Activated CD8-positive, alpha-beta T cell treated with anti-CD3 and anti-CD28 coated beads, Interleukin-2, amount 10 ng/mL, durations not matched to agents 7 days and 5 days (primary cell): ENCODE data around the gene POU2AF2. TPM values are rescaled to one million over a fixed set of nuclear protein-coding genes. Genes with fewer than 3 reads are reported as not detected.
"Not testable (repeated sequence)": the region's sequence is repeated elsewhere in the genome, so short reads cannot be mapped to it uniquely, and the experiment has no call there.

Source experiments
- ATAC-seq: fragments of 150-1000 bp; cut with Tn5 transposase; one replicate; pipeline ENCODE4 v1.10.0; 2021; ENCODE audit warnings: moderate library complexity
- CTCF ChIA-PET: fragments of 350-600 bp; sonication (Branson Sonifier 250); formaldehyde crosslinking; loops from one replicate; lab custom pipeline; 2021; ENCODE audit warnings: antibody characterized with exemption; lab: Charles Lee
- POLR2A ChIA-PET: fragments of 350-600 bp; sonication (Branson Sonifier 250); formaldehyde crosslinking; loops from one replicate; lab custom pipeline; 2021; ENCODE audit warnings: antibody characterized with exemption; lab: Charles Lee
- DNase-seq: peaks from one replicate; pipeline ENCODE4 v3.0.0-alpha.2; 2020
- H3K27ac Mint-ChIP-seq: one replicate; pipeline ENCODE4 v1.8.0; 2021; ENCODE audit warnings: mild to moderate bottlenecking, mixed read lengths
- H3K27me3 Mint-ChIP-seq: one replicate; pipeline ENCODE4 v1.8.0; 2021; ENCODE audit warnings: low read depth, mixed read lengths
- H3K36me3 Mint-ChIP-seq: one replicate; pipeline ENCODE4 v1.8.0; 2021; ENCODE audit warnings: low read depth, mixed read lengths
- H3K4me1 Mint-ChIP-seq: one replicate; pipeline ENCODE4 v1.8.0; 2021; ENCODE audit warnings: low read depth, mixed read lengths
- H3K4me3 Mint-ChIP-seq: one replicate; pipeline ENCODE4 v1.8.0; 2021; ENCODE audit warnings: mild to moderate bottlenecking, mixed read lengths
- H3K9me3 Mint-ChIP-seq: one replicate; pipeline ENCODE4 v1.8.0; 2022; ENCODE audit warnings: mixed read lengths; ENCODE audit not compliant: insufficient read depth
- total RNA-seq, 2 experiments: library from RNA; stranded (reverse); gene quantifications; one replicate each; pipeline ENCODE4 v1.2.3, GENCODE V29; 2021

POU2AF2 gene
- total RNA-seq, 2 experiments from 2014 or later: not detected

- H3K9me3 Mint-ChIP-seq, H3K36me3 Mint-ChIP-seq, POLR2A ChIA-PET: not testable (repeated sequence)
- H3K27me3 Mint-ChIP-seq: peaks cover 42% of the 10 kb centered on the region
- DNase-seq: peak; percentile 75
- peak overlapping the region; percentile 81 for H3K27ac Mint-ChIP-seq
- ATAC-seq: peak; percentile 64
- CTCF ChIA-PET: interaction anchor here (0.6 to 2.2 kb wide), 4 partner anchors 206 to 1022 kb away, joined by 3 to 8 read pairs (median 3); no protein-coding TSS in a partner anchor
- peak overlapping the region; percentile 67 for H3K4me3 Mint-ChIP-seq
- peaks cover 19% of the 10 kb centered on the region for H3K4me1 Mint-ChIP-seq
Observed at GRCh38 chr11:111222821-111223455, 22.6 kb upstream of the POU2AF2 start.

GRCh38 chr11:111225881-111226280 is 19.6 kb upstream of the POU2AF2 start:
- H3K27me3 Mint-ChIP-seq: peaks cover 26% of the 10 kb centered on the region
- H3K4me1 Mint-ChIP-seq: peaks cover 40% of the 10 kb centered on the region
- DNase-seq: no peak
- ChIA-PET POLR2A (no interaction called here), CTCF (interaction anchor here (1.1 kb wide), 2 partner anchors 762 to 790 kb away, joined by 3 read pairs; no protein-coding TSS in a partner anchor)
- no peak overlapping the region for H3K27ac Mint-ChIP-seq
- H3K36me3 Mint-ChIP-seq: no peaks in the 10 kb centered on the region
- no peak for ATAC-seq
- no peaks in the 10 kb centered on the region for H3K9me3 Mint-ChIP-seq
- H3K4me3 Mint-ChIP-seq: no peak overlapping the region

GRCh38 chr11:111229604-111230003 is 15.9 kb upstream of the POU2AF2 start:
- Mint-ChIP-seq H3K4me3 (peak overlapping the region; percentile 10), H3K27ac (no peak overlapping the region), H3K9me3 (no peaks in the 10 kb centered on the region), H3K4me1 (peaks cover 25% of the 10 kb centered on the region), H3K36me3 (no peaks in the 10 kb centered on the region), H3K27me3 (peaks cover 29% of the 10 kb centered on the region)
- no peak for ATAC-seq
- CTCF ChIA-PET: interaction anchor here (0.8 to 3.2 kb wide), 18 partner anchors 9 to 1029 kb away, joined by 3 to 22 read pairs (median 5); no protein-coding TSS in a partner anchor
- POLR2A ChIA-PET: interaction anchor here (0.6 to 0.7 kb wide), 2 partner anchors 203 to 776 kb away, joined by 3 read pairs; no protein-coding TSS in a partner anchor
- DNase-seq: peak; percentile 49

GRCh38 chr11:111230122-111230465 is 15.4 kb upstream of the POU2AF2 start:
- Mint-ChIP-seq H3K36me3 (no peaks in the 10 kb centered on the region), H3K9me3 (no peaks in the 10 kb centered on the region), H3K27me3 (peaks cover 26% of the 10 kb centered on the region), H3K4me1 (peaks cover 25% of the 10 kb centered on the region), H3K27ac (no peak overlapping the region), H3K4me3 (peak overlapping the region; percentile 66)
- CTCF ChIA-PET: interaction anchor here (0.7 to 3.2 kb wide), 27 partner anchors 9 to 1029 kb away, joined by 3 to 22 read pairs (median 3); partner anchors contain the start of gene FDX1
- DNase-seq (no peak), ATAC-seq (peak; percentile 78)
- POLR2A ChIA-PET: interaction anchor here (0.7 kb wide), 1 partner anchor 776 kb away, joined by 3 read pairs; no protein-coding TSS in a partner anchor

- POLR2A ChIA-PET: no interaction called here
- Mint-ChIP-seq H3K4me3 (no peak overlapping the region), H3K9me3 (no peaks in the 10 kb centered on the region), H3K36me3 (no peaks in the 10 kb centered on the region), H3K27me3 (peaks cover 25% of the 10 kb centered on the region), H3K27ac (no peak overlapping the region), H3K4me1 (peaks cover 25% of the 10 kb centered on the region)
- DNase-seq (no peak), ATAC-seq (no peak)
- CTCF ChIA-PET: interaction anchor here (2.2 to 3.0 kb wide), 4 partner anchors 11 to 1031 kb away, joined by 7 to 22 read pairs (median 10); no protein-coding TSS in a partner anchor
Observed at GRCh38 chr11:111231836-111232235, 13.7 kb upstream of the POU2AF2 start.

GRCh38 chr11:111236383-111236782 is 9.1 kb upstream of the POU2AF2 start:
- peaks cover 27% of the 10 kb centered on the region for H3K27me3 Mint-ChIP-seq
- no peaks in the 10 kb centered on the region for H3K4me1 Mint-ChIP-seq
- no peak for ATAC-seq

GRCh38 chr11:111237926-111238325 is 7.6 kb upstream of the POU2AF2 start:
- DNase-seq (no peak), ATAC-seq (no peak)
- Mint-ChIP-seq H3K27ac (no peak overlapping the region), H3K36me3 (no peaks in the 10 kb centered on the region), H3K4me3 (no peak overlapping the region), H3K27me3 (peaks cover 27% of the 10 kb centered on the region), H3K4me1 (no peaks in the 10 kb centered on the region), H3K9me3 (no peaks in the 10 kb centered on the region)
- ChIA-PET CTCF (no interaction called here), POLR2A (no interaction called here)

More at GRCh38 chr11:111236383-111236782, 9.1 kb upstream of the POU2AF2 start:
- ChIA-PET POLR2A (no interaction called here), CTCF (no interaction called here)
- Mint-ChIP-seq H3K4me3 (no peak overlapping the region), H3K27ac (no peak overlapping the region), H3K9me3 (no peaks in the 10 kb centered on the region), H3K36me3 (no peaks in the 10 kb centered on the region)
- no peak for DNase-seq

- Mint-ChIP-seq H3K27ac (no peak overlapping the region), H3K4me1 (no peaks in the 10 kb centered on the region), H3K36me3 (no peaks in the 10 kb centered on the region), H3K9me3 (no peaks in the 10 kb centered on the region), H3K27me3 (peaks cover 37% of the 10 kb centered on the region), H3K4me3 (no peak overlapping the region)
- ATAC-seq (no peak), DNase-seq (no peak)
- POLR2A ChIA-PET: no interaction called here
- CTCF ChIA-PET: interaction anchor here (1.3 kb wide), 1 partner anchor 150 kb away, joined by 3 read pairs; no protein-coding TSS in a partner anchor
Observed at GRCh38 chr11:111246956-111247355, 1.4 kb downstream of the POU2AF2 start.

GRCh38 chr11:111250936-111251335 is 5.4 kb downstream of the POU2AF2 start:
- H3K4me1 Mint-ChIP-seq: no peaks in the 10 kb centered on the region
- ChIA-PET CTCF (no interaction called here), POLR2A (no interaction called here)
- H3K36me3 Mint-ChIP-seq: no peaks in the 10 kb centered on the region
- ATAC-seq: no peak
- no peak for DNase-seq
- no peak overlapping the region for H3K27ac Mint-ChIP-seq
- no peak overlapping the region for H3K4me3 Mint-ChIP-seq
- H3K27me3 Mint-ChIP-seq: peaks cover 19% of the 10 kb centered on the region
- no peaks in the 10 kb centered on the region for H3K9me3 Mint-ChIP-seq

GRCh38 chr11:111253131-111253530 is 7.6 kb downstream of the POU2AF2 start:
- H3K27ac Mint-ChIP-seq: no peak overlapping the region
- DNase-seq (no peak), ATAC-seq (no peak)
- ChIA-PET POLR2A (no interaction called here), CTCF (no interaction called here)
- no peaks in the 10 kb centered on the region for H3K36me3 Mint-ChIP-seq
- no peak overlapping the region for H3K4me3 Mint-ChIP-seq
- no peaks in the 10 kb centered on the region for H3K4me1 Mint-ChIP-seq
- peaks cover 13% of the 10 kb centered on the region for H3K27me3 Mint-ChIP-seq
- no peaks in the 10 kb centered on the region for H3K9me3 Mint-ChIP-seq

GRCh38 chr11:111253630-111254029 is 8.1 kb downstream of the POU2AF2 start:
- H3K27ac Mint-ChIP-seq: no peak overlapping the region
- no peaks in the 10 kb centered on the region for H3K36me3 Mint-ChIP-seq
- H3K9me3 Mint-ChIP-seq: no peaks in the 10 kb centered on the region
- H3K4me1 Mint-ChIP-seq: no peaks in the 10 kb centered on the region
- POLR2A ChIA-PET: no interaction called here
- DNase-seq (no peak), ATAC-seq (no peak)
- CTCF ChIA-PET: no interaction called here
- no peak overlapping the region for H3K4me3 Mint-ChIP-seq
- H3K27me3 Mint-ChIP-seq: peaks cover 13% of the 10 kb centered on the region

GRCh38 chr11:111258046-111258445 is 12.5 kb downstream of the POU2AF2 start:
- POLR2A ChIA-PET: no interaction called here
- no peaks in the 10 kb centered on the region for H3K9me3 Mint-ChIP-seq
- H3K27me3 Mint-ChIP-seq: peaks cover 18% of the 10 kb centered on the region
- DNase-seq (no peak), ATAC-seq (no peak)
- no peaks in the 10 kb centered on the region for H3K4me1 Mint-ChIP-seq
- no peak overlapping the region for H3K27ac Mint-ChIP-seq
- H3K36me3 Mint-ChIP-seq: no peaks in the 10 kb centered on the region
- CTCF ChIA-PET: no interaction called here
- H3K4me3 Mint-ChIP-seq: no peak overlapping the region
